H7 (cell line): ENCODE data around the gene KIF16B. TPM values are rescaled to one million over a fixed set of nuclear protein-coding genes. Genes with fewer than 3 reads are reported as not detected.
A peak's percentile ranks its signal among the peaks of the same experiment; 100 is the strongest.
"Not testable (repeated sequence)": the region's sequence is repeated elsewhere in the genome, so short reads cannot be mapped to it uniquely, and the experiment has no call there.

ENCODE experiments used
- DNase-seq: peaks from one replicate; pipeline ENCODE4 v3.0.0; 2012
- H3K27me3 ChIP-seq: 2 replicates; pipeline ENCODE4 v1.6.0; 2011; ENCODE audit warnings: mild to moderate bottlenecking, low read length; ENCODE audit not compliant: control insufficient read depth, insufficient read depth
- H3K36me3 ChIP-seq: replicated peaks from 2 replicates; pipeline ENCODE4 v1.5.1; 2011; ENCODE audit warnings: low read length; ENCODE audit not compliant: control insufficient read depth, insufficient read depth
- H3K4me3 ChIP-seq: 2 replicates; pipeline ENCODE4 v1.5.1; 2011; ENCODE audit warnings: low read depth, mild to moderate bottlenecking, control low read depth, low read length, moderate library complexity; ENCODE audit not compliant: insufficient read depth
- total RNA-seq: library from RNA; depleted of rRNA; stranded (reverse); fragments of >200 nt; shearing (Covaris generic); gene quantifications from 2 replicates; pipeline ENCODE4 v1.2.3, GENCODE V29; 2014

KIF16B gene
- total RNA-seq, 1 experiment from 2014 or later, result 7.4 TPM

DNA sequence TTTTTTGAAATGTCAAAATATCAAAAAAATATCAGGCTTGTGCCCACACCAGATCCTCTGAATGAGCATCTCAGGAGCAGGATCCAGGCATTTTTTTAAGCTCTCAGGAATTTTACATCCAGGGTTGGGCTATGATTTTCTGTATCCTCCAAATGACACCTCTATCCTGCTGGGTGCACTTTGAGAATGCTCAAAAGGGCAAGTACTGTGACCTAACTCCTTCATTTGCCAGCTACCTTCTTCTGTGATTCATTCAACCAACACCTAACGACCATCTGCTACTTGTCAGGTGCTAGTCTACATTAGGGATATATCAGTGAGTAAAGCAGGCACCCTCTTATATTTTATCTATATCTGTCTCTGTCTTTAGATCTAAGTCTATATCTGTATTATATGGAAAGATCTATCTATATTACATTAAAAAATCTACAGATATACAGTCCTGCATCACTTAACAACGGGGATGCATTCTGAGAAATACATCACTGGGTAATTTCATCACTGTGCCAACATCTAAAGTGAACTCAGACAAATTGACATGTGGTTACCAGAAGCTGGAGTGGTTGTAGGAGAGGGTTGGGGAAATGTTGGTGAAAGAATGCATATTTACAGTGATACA lies 131.6 kb downstream of the KIF16B start:
- Histone ChIP-seq H3K4me3 (no peak overlapping the region), H3K27me3 (no peaks in the 10 kb centered on the region), H3K36me3 (no peaks in the 10 kb centered on the region)
- no peak for DNase-seq

DNA sequence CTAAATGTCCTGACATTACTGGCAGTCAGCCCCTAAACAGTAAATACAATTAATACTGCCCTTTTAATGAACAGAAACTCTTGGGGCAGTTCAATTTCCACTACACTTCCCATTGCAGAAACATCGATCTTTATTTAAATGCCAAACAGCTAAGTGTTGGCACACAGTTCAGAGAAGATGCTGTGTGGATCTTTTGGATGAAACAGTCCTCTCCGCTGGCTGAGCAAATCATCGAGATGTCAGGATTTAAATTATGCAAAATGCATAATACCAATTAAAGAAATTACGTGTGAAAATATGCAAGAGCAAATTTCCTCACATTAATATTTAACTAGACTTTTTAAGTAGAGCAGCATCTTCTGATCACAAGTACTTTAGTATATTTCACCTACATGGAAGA lies 132.6 kb downstream of the KIF16B start:
- Histone ChIP-seq H3K4me3 (no peak overlapping the region), H3K36me3 (no peaks in the 10 kb centered on the region), H3K27me3 (no peaks in the 10 kb centered on the region)
- DNase-seq, result no peak

DNA sequence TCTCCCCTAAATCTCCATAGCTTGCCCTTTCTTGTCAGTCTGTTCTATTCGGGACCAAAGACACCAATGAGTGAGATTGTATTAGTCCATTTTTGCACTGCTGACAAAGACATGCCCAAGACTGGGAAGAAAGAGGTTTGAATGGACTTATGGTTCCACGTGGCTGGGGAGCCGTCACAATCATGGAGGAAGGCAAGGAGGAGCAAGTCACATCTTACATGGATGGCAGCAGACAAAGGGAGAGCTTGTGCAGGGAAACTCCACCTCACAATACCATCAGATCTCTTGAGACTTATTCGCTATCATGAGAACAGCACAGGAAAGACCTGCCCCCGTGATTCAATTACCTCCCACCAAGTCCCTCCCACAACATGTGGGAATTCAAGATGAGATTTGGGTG lies 133.7 kb downstream of the KIF16B start:
- not testable (repeated sequence) for H3K36me3 ChIP-seq, DNase-seq, H3K27me3 ChIP-seq, H3K4me3 ChIP-seq

DNA sequence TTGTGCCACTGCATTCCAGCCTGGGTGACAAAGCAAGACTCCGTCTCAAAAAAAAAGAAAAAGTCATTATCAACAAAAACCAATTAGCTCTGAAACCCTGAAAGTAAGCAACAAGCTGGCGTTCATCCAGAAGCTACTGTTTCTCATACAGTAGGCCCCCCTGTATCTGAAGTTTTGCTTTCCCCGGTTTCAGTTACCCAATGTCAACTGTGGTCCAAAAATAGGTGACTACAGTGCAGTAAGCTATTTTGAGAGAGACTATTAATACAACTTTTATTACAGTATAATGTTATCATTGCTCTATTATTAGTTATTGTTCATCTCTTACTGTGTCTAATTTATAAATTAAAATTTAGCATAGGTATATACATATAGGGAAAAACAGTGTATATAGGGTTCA lies 135.1 kb downstream of the KIF16B start:
- no peaks in the 10 kb centered on the region for H3K36me3 ChIP-seq
- DNase-seq, result no peak
- no peaks in the 10 kb centered on the region for H3K27me3 ChIP-seq
- no peak overlapping the region for H3K4me3 ChIP-seq

DNA sequence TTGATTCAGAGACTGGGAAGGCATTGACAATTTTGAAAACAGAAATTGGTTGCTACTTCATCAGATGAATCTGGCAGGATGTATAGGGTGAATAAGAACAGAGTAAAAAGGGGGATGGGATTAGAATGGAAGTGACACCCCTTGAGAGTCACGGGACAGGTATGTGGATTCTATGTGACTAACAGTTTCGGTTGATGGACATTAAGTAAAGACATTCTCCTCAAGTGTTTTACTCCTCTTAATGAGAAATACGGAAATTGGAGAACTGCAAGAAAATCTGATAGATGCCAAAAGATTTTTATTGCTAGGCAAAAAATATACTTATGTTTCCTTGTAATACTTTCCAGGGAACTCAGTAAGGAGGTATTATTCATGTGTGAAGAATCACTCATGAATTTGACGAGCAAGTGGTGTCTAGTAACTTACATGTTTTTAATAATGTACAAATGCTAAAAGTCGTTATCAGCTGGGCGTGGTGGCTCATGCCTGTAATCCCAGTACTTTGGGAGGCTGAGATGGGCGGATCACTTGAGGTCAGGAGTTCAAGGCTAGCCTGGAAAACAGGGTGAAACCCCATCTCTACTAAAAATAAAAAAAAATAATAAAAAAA lies 135.8 kb downstream of the KIF16B start:
- Histone ChIP-seq H3K36me3 (no peaks in the 10 kb centered on the region), H3K27me3 (no peaks in the 10 kb centered on the region), H3K4me3 (no peak overlapping the region)
- no peak for DNase-seq

DNA sequence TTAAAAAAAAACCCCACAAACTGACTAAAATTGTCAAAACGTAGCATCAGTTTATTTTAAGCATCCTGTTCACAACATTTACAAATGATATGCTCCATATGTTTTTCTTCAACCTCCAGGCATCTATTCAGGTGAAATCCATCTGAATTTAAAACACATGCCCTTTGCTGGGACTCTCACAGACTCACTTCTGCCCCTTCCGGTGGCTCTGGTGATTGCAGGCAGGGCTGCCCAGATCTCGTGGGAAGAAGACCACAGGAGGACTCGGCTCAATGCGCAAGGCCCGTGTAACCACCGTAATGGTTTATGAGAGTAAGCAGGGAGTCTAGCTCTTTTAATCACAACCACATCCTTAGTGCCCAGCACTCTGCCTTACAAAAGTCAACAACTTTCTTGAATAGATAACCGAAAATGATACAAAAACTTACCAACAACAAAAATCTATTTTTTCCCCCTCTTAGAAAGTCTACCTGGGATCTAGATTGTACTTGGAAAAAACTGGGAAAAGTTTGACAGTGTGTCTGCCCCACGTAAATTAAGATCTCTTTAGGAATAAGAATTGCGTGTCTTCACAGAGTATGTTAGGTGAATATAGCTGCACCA lies 139.1 kb downstream of the KIF16B start:
- no peaks in the 10 kb centered on the region for H3K36me3 ChIP-seq
- no peak overlapping the region for H3K4me3 ChIP-seq
- no peaks in the 10 kb centered on the region for H3K27me3 ChIP-seq
- peak; percentile 28 for DNase-seq

DNA sequence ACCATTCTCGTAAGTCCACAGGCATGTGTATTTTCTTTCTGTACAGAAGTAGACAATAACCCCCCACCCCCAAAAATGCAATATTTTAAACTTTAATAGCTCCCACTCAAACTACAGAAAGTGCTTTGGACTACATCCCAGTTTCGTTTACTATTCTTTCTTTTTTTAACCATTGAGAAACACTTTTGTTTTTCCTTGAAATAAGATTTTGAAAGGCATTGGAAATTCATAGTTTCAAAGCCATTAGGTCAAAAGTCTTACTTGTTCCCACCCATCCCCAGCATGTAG lies 140.0 kb downstream of the KIF16B start:
- no peaks in the 10 kb centered on the region for H3K27me3 ChIP-seq
- DNase-seq, result no peak
- H3K4me3 ChIP-seq, result no peak overlapping the region
- no peaks in the 10 kb centered on the region for H3K36me3 ChIP-seq

DNA sequence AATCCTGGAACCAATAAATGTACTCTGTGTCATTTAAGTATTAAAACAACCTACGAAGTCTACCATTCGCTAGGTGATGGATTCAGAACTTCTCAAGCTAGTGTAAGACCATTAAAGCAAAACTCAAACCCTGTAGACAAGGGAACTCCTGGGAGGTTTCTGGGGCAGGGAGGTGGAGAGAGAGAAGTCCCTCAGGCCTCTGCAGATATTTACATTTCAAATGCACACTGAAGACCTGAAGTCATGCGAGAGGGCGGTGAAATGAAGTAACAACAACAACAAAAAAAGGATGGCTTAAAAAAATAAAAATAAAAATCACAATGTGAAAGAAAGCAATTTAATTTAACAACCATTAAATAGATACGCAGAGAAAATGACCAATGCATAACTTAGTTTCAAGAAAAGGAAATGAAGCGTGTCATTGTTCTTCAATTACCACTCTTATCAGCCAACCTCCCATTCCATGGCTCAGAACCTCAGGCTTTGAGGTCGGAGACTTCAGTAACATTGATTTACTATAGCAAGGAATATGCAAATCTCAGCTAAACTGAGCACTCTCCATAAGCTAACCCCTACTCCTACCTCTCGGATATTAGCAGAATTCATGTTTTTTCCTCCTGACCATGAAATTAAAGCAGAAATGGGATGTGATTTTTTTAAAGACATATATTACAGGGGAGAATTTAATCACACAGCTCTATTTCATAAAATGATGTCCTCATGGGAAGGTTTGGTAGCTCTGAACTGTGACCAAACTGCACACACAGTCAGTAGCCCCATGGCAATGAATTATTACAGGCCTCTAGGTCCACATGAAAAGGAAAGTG lies 140.6 kb downstream of the KIF16B start:
- no peak for DNase-seq
- Histone ChIP-seq H3K27me3 (no peaks in the 10 kb centered on the region), H3K36me3 (no peaks in the 10 kb centered on the region), H3K4me3 (no peak overlapping the region)

DNA sequence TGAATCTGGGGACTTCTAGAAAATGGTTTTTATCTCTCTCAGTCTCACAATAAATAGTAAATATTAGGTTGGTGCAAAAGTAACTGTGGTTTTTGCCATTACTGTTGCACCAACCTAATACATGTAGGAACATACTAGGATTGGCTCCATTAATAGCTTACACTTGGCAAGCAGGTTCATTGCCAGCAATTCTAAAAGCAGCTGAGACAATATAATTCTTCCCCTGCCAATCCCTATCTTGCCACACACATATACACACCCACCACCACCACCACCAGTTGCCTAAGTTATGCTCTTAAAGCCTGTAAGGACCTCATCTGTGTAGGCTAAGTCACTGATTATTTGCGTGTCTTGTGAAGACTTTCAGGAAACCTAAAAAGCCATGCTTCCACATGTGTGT lies 145.1 kb downstream of the KIF16B start:
- Histone ChIP-seq H3K36me3 (no peaks in the 10 kb centered on the region), H3K4me3 (no peak overlapping the region)

DNA sequence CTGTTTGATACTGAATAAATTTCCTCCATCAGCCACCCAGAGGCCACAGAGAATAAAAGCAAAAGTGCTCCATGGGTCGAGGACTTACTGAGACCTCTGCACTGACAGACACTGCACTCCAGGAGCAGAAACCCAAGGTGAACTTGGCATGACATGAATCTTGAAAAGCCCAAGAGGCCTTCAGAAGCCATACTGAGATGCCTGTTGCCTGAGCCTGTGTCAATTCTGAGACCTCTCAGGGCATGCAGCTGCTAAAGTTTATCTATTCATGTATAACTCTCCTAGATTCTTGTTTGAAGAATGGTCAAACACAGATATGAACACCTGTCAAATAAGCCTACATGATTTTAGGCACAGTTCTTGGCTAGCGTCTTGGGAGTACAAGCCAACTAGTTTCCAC lies 145.7 kb downstream of the KIF16B start:
- Histone ChIP-seq H3K27me3 (no peaks in the 10 kb centered on the region), H3K36me3 (no peaks in the 10 kb centered on the region), H3K4me3 (no peak overlapping the region)
- no peak for DNase-seq

More for the DNA sequence above, 145.1 kb downstream of the KIF16B start:
- DNase-seq, result no peak
- H3K27me3 ChIP-seq, result no peaks in the 10 kb centered on the region

DNA sequence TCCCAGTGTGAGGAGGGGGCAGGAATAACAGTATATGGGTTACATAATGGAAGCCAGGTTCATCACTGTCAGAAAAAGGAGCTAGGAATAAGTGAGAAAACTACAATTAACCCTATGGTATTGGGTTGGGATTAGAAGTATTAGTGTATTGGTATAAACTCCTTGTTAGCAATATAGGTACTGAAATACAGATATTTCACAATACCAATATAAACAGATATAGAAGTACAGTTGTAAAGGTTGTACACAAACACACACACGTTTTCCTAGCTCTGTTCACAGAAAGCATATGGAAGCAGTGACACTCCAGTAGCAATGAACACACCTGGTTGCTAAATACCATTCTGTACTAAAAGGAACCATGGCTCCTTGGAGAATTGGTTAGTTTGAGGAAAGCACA lies 148.5 kb downstream of the KIF16B start:
- Histone ChIP-seq H3K27me3 (no peaks in the 10 kb centered on the region), H3K36me3 (no peaks in the 10 kb centered on the region), H3K4me3 (no peak overlapping the region)
- DNase-seq, result no peak

DNA sequence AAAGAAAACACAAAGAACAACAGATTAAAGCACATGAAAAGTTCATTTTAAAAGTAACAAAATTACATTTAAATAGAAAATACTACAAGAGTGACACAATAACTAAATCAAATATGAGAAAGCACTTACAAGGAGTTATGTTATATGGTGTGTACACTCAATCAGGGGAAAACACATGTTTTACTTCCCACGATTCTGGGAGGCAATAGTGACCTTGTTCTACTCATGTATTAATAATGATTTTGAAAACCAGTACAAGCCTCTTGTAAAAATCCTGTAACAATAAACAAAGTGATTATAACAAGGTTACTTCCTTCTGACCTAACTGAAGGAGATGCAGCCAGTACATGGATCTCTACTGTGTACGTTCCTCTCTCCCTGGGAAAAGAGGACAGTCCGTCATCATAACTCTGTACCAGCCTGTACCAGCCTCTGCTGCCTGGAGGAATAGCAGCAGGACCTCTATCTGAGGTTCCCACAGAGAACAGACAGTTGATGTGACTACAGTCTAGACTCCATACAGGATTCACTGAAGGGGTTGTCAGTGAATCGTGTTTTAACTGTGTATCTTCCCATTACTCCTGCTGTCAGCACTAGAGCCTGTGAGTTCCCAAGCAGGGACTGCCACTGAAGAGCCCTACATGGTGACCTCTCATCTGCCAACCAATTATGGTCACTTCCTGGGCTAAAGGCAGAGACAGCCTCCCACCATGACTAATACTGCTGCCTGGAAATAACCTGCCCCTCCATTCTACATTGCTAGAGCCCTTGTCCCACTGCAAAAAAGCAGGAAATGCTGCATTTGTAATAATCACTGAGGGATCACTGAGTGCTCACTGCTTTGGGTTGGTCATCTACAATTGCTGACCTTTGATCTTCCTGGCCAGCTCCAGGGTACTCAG lies 149.7 kb downstream of the KIF16B start:
- Histone ChIP-seq H3K4me3 (no peak overlapping the region), H3K36me3 (no peaks in the 10 kb centered on the region), H3K27me3 (no peaks in the 10 kb centered on the region)
- no peak for DNase-seq

DNA sequence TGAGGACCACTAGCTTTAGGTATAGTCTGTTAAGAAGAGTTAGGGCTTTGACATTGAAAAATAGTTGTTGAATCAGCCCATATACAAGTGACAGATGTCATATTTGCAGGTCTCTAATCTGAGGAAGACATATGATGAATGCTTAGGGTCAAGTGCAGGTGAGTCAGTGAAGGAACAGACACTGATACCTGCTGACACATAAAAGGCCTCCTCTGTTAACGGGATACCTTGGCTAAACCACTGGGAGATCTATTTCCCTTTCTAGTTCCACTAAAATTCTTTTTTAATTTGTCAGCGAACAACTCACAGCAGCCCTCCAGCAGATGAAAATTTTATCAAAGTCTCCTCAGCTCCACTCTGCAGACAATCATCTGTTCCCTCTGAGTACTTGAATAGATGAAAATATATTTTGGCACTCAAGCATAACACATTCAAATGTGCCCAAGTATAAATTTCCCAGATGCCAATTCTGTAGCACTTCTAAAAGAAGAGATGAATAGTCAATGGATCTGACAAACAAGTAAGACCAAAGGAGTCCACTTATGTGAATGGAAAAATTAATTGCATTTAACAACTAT lies 154.0 kb downstream of the KIF16B start:
- H3K4me3 ChIP-seq, result no peak overlapping the region
- H3K27me3 ChIP-seq, result no peaks in the 10 kb centered on the region
- DNase-seq, result no peak
- no peaks in the 10 kb centered on the region for H3K36me3 ChIP-seq

DNA sequence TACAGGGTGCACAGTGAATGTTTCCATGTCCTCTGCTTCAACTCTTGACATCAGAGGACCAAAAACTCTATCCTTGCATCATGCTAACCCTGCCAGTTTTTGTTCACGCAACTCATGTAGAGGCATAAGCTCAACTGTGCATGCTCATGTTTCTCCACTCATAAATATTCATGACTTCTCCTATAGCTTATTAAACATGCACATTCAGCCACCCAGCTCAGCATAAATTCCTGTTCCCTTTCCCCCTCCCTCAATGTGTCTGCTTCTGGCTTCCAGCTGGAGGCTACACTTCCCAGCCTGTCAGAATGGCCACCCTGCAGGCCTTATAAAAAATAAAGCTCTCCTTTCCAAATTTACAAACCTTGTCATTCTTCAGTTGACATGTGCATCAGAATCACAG lies 154.6 kb downstream of the KIF16B start:
- Histone ChIP-seq H3K27me3 (no peaks in the 10 kb centered on the region), H3K4me3 (no peak overlapping the region), H3K36me3 (no peaks in the 10 kb centered on the region)
- no peak for DNase-seq
